ENCODE data around the gene DERL2. TPM values are rescaled to one million over a fixed set of nuclear protein-coding genes. Genes with fewer than 3 reads are reported as not detected.

The DERL2 gene
- polyA plus RNA-seq, 1 donor from 2014 or later, result 64.4 TPM

DNA sequence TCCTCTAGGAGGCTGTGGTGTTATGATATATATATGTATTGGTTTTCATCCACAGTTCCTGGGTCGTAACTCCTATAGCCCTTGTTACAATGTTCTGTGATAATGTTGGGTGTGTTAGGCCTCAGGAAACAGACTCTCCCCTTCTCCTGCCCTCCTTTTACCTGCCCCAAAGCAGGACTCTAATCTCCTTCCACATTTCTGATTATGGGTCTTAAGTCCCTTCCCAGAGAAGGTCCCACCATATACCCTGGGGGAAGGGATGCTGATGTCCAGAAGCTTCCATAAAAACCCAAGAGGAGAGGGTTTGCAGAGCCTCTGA, 46.6 kb downstream of the DERL2 start:
- H2AFZ ChIP-seq (ENCODE audit: low read depth, low read length), result peak overlapping the region; percentile 18

DNA sequence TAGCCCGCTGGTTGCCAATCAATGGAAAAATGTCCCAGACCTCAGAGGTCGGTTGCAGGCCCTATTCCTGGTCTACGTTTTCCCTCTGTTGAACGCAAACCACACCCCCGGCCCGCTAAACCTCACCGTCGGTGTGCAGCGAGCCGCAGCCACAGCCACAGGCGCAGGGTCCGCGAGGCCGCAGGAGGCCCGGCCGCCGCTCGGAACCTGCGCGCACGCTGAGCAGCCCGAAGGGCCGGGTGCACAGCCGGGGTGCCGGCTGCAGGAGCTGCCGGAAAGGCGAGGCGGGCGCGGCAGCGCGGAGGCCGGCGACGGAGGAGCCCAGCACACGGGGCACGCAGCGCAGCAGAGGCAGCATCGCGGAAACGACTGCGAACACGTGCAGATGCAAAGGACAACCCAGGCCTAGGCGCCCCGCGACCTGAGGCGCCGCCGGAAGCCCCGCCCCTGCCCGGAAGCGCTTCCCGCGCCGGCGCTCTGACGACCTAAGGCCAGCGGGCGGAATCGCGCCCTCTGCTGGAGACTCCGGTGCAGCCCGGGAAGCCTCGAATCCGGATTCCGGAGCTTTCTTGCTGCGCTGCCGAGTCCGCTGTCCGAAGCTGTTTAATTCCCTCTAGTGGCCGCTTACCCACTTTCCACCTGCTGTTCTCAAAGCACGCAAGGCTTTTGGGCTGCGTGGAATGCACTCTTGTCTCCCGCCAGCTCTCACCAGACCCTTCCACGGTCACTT, 47.1 kb downstream of the DERL2 start, which contains the start of gene C1QBP:
Gene C1QBP (minus strand): TSS at position 440 of the 730 bp plus-strand sequence. CDS start 82 bp downstream, at position 358.
- H3K79me2 ChIP-seq (replicated peaks; ENCODE audit: insufficient read depth, low read length), result peaks cover 29% of the 10 kb centered on the region
- H4K20me1 ChIP-seq (ENCODE audit: insufficient read depth), result no peaks in the 10 kb centered on the region
- TF ChIP-seq RAD21 (conservative IDR thresholded peaks at IDR 0.05) (peak; percentile 58), POLR2AphosphoS5 (IDR thresholded peaks at IDR 0.05) (peak; percentile 71), TAF1 (IDR thresholded peaks at IDR 0.05; ENCODE audit: low read depth) (no peak), MXI1 (conservative IDR thresholded peaks at IDR 0.05; ENCODE audit: poor library complexity, severe bottlenecking) (peak; percentile 98), EZH2 (IDR thresholded peaks at IDR 0.05; ENCODE audit: borderline replicate concordance, insufficient read depth, low read length, poor library complexity, severe bottlenecking) (no peak), SMC3 (conservative IDR thresholded peaks at IDR 0.05; ENCODE audit: poor library complexity) (peak; percentile 81)
- TF ChIP-seq, protein P1, sequence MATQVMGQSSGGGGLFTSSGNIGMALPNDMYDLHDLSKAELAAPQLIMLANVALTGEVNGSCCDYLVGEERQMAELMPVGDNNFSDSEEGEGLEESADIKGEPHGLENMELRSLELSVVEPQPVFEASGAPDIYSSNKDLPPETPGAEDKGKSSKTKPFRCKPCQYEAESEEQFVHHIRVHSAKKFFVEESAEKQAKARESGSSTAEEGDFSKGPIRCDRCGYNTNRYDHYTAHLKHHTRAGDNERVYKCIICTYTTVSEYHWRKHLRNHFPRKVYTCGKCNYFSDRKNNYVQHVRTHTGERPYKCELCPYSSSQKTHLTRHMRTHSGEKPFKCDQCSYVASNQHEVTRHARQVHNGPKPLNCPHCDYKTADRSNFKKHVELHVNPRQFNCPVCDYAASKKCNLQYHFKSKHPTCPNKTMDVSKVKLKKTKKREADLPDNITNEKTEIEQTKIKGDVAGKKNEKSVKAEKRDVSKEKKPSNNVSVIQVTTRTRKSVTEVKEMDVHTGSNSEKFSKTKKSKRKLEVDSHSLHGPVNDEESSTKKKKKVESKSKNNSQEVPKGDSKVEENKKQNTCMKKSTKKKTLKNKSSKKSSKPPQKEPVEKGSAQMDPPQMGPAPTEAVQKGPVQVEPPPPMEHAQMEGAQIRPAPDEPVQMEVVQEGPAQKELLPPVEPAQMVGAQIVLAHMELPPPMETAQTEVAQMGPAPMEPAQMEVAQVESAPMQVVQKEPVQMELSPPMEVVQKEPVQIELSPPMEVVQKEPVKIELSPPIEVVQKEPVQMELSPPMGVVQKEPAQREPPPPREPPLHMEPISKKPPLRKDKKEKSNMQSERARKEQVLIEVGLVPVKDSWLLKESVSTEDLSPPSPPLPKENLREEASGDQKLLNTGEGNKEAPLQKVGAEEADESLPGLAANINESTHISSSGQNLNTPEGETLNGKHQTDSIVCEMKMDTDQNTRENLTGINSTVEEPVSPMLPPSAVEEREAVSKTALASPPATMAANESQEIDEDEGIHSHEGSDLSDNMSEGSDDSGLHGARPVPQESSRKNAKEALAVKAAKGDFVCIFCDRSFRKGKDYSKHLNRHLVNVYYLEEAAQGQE (IDR thresholded peaks at IDR 0.05; ENCODE audit: borderline replicate concordance), result peak; percentile 49
- TF ChIP-seq, protein P2, sequence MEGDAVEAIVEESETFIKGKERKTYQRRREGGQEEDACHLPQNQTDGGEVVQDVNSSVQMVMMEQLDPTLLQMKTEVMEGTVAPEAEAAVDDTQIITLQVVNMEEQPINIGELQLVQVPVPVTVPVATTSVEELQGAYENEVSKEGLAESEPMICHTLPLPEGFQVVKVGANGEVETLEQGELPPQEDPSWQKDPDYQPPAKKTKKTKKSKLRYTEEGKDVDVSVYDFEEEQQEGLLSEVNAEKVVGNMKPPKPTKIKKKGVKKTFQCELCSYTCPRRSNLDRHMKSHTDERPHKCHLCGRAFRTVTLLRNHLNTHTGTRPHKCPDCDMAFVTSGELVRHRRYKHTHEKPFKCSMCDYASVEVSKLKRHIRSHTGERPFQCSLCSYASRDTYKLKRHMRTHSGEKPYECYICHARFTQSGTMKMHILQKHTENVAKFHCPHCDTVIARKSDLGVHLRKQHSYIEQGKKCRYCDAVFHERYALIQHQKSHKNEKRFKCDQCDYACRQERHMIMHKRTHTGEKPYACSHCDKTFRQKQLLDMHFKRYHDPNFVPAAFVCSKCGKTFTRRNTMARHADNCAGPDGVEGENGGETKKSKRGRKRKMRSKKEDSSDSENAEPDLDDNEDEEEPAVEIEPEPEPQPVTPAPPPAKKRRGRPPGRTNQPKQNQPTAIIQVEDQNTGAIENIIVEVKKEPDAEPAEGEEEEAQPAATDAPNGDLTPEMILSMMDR (IDR thresholded peaks at IDR 0.05; ENCODE audit: poor library complexity, severe bottlenecking), result peak; percentile 99
- H3K27ac ChIP-seq (ENCODE audit: low read length), result peak within 1 kb of the TSS; percentile 50
- H3K36me3 ChIP-seq (ENCODE audit: insufficient read depth, low read length), result peaks cover under 1% of the 10 kb centered on the region
- peak within 1 kb of the TSS; percentile 76 for H3K9ac ChIP-seq (ENCODE audit: low read length)
- H3F3A ChIP-seq (ENCODE audit: insufficient read depth, low read length, poor library complexity, severe bottlenecking), result no peaks in the 10 kb centered on the region
- no peaks in the 10 kb centered on the region for H3K9me2 ChIP-seq (ENCODE audit: insufficient read depth, low read length)
- H3K4me3 ChIP-seq (ENCODE audit: low read length), result peak within 1 kb of the TSS; percentile 76
- H3K9me3 ChIP-seq (ENCODE audit: low read length), result no peaks in the 10 kb centered on the region
- H2AFZ ChIP-seq (ENCODE audit: low read depth, low read length), result peak within 1 kb of the TSS; percentile 27
- H3K4me2 ChIP-seq (ENCODE audit: low read length), result peak within 1 kb of the TSS; percentile 60
- H3K27me3 ChIP-seq (ENCODE audit: insufficient read depth, low read depth, low read length), result no peaks in the 10 kb centered on the region

More for the DNA sequence above, 46.6 kb downstream of the DERL2 start:
- Histone ChIP-seq H3F3A (ENCODE audit: insufficient read depth, low read length, poor library complexity, severe bottlenecking) (no peaks in the 10 kb centered on the region), H3K79me2 (replicated peaks; ENCODE audit: insufficient read depth, low read length) (peaks cover 29% of the 10 kb centered on the region), H3K36me3 (ENCODE audit: insufficient read depth, low read length) (no peaks in the 10 kb centered on the region), H3K27ac (ENCODE audit: low read length) (peak overlapping the region; percentile 50), H3K9me2 (ENCODE audit: insufficient read depth, low read length) (no peaks in the 10 kb centered on the region), H3K9ac (ENCODE audit: low read length) (peak overlapping the region; percentile 58), H3K4me3 (ENCODE audit: low read length) (peak overlapping the region; percentile 76), H3K4me2 (ENCODE audit: low read length) (peak overlapping the region; percentile 60), H3K27me3 (ENCODE audit: insufficient read depth, low read depth, low read length) (no peaks in the 10 kb centered on the region), H4K20me1 (ENCODE audit: insufficient read depth) (no peaks in the 10 kb centered on the region), H3K9me3 (ENCODE audit: low read length) (no peaks in the 10 kb centered on the region)
- TF ChIP-seq MXI1 (conservative IDR thresholded peaks at IDR 0.05; ENCODE audit: poor library complexity, severe bottlenecking) (no peak), EP300 (conservative IDR thresholded peaks at IDR 0.05; ENCODE audit: poor library complexity, severe bottlenecking) (no peak), TAF1 (IDR thresholded peaks at IDR 0.05; ENCODE audit: low read depth) (no peak), POLR2AphosphoS5 (IDR thresholded peaks at IDR 0.05) (no peak), RAD21 (conservative IDR thresholded peaks at IDR 0.05) (no peak), SMC3 (conservative IDR thresholded peaks at IDR 0.05; ENCODE audit: poor library complexity) (no peak), EZH2 (IDR thresholded peaks at IDR 0.05; ENCODE audit: borderline replicate concordance, insufficient read depth, low read length, poor library complexity, severe bottlenecking) (no peak)
- TF ChIP-seq, protein P1 (IDR thresholded peaks at IDR 0.05; ENCODE audit: borderline replicate concordance), result no peak
- TF ChIP-seq, protein P2 (IDR thresholded peaks at IDR 0.05; ENCODE audit: poor library complexity, severe bottlenecking), result no peak
